ENCODE results near the gene SNRPD3.
"Not testable (repeated sequence)": the region's sequence is repeated elsewhere in the genome, so short reads cannot be mapped to it uniquely, and the experiment has no call there.

The SNRPD3 gene

DNA sequence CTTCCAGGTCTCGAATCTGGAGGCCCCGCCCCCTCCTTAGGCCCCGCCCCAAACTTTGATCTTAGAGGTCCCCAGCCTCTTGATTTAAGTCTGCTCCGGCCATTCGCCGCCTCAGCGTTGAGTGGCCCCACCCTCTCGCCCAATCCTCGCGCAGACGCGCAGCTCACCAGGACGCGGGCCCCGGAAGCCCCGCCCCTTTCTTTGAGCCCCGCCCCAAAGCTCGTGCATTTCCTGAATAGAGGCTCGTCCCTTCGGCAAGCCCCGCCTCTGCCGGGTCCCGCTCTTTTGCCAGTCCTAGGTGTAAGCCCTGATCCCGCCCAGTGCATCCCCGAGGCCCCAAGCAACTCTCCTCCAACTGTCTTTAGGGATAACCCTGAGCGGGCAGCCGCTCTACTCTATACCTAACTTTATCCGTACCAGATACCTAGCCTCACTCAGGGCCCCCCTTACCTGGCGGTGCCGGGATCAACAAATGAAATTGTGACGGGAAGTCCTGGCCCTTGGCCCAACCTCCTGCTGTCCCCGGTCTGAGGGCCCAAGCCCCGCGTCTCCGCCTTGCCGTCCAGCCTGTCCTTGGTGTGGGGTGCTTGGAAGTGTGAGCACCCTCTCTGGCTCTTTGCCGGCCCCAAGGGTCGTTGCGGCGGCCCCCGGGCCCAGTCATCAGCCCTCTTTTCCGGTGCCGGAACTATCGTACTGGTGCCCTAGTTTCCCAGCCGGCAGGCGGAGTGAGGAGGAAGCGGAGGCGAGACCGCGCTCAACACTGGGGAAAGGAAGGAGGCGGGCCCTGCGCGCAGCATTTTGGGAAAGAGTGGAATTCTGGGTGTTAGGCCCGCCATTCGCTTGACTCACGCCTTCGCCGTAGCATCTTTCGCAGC is at the start of gene SNRPD3:
TSS of gene SNRPD3 (plus strand) at position 835 of the 875 bp plus-strand sequence. CDS start 1,676 bp downstream, outside the sequence.
- FAIRE-seq, result peak; percentile 86

DNA sequence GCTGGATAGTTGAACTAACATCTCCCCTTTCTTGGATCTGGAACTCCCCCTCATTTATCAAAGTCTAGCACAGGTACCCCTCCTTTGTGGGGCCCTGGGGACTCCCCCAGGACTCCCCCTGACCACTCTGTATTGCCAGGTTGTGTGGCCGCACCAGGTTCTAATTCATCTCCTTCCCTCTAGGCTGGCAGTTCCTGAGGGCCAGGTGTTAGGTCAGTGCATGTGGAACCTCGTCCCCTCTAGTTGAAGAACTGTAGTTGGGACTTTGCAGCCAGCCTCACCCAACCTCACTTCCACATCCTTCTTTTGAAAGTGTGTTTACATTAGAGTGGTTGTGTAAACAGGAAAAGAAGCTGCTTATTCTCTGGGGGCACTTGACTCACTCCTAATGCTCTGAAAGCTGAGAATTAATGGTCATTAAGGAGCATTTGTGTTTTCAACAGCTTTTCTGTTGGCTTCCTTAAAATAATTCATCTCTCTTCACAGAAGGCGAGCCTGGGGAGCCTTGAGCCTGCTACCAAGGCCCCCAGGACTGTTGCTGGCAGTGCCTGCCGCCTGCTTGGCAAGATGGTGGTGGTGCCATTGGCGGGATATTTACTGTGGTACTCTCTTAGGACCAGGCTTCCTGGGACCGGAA is 48.9 kb upstream of the SNRPD3 start:
- FAIRE-seq, result no peak

DNA sequence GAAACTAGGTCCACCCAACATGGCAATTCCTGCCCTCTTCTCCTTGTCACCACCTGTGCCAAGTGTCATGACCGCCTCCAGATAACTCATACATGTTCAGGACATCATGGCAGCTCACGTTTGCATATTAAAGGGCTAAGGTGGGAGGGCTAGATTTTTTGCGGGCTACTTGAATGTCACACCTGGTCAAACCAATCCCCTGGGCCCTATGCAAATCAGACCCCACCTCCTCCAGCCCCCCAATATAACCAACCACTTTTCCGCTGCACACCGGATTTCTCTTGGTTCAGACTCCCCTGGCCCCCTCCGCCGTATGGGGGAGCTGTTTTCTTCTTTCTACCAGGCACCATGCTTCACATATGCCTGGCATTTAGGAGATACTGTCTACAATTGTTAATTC is 48.1 kb upstream of the SNRPD3 start:
- FAIRE-seq, result no peak

DNA sequence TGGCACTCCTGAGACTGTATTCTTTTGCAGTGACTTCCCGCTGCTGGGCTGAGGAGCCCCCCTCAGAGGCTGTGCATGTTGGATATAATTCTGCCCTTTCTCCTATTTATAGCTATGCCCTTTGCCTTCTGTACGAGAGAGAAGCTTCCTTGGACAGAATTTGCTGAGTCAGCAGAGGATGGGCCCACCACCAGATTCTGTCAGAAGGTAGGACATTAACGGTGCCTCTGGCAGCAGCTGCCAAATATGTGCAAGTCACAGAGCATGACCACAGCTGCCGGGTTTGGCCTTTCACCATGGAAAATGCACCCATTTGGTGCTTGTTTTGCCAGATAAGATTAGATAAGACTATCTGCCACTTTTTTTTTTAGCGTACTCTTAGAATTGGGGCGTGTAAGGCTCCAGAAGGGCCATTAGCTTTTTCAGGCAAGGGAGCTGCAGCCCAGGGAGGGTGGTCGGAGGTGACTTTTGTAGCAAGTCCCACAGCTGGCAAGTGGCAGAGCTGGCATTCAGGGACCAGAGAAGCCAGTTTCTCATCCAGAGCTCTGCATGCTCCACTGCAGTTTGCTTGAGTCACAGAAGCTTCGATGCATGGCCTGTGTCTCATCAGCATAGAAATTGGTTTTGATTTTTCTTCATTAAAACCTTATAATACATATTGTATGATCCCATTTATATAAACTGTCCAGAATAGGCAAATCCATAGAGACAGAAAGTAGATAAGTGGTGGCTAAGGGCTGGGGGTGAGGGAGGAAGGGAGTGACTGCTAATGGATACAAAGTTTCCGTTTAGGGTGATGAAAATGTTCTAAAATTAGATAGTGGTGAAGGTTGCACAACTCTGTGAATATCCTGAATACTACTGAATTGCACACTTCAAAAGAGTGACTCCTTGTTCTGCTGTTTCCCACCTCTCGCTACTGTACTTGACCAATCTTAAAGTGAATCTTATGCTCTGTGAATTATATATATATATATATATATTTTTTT is 44.9 kb upstream of the SNRPD3 start:
- no peak for FAIRE-seq

DNA sequence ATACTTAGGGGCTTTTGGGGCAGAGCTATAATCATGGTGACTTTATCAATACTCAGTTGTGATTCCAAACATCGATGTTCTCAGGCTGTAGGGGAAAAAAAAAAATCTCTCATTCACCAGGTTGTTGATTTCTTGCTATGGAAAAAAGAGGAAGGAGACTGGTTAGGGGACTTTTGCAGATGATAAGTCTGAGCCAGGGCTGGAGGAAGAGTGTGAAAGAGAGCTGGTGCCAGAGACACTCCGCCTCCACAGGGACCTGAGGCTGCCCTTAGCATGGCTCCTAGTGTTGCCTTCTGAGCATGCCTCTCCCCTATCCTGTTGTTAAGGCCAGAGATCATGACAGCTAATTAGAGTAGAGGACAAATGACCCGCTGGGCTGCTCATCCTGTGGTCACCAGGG is 43.8 kb upstream of the SNRPD3 start:
- FAIRE-seq, result no peak

DNA sequence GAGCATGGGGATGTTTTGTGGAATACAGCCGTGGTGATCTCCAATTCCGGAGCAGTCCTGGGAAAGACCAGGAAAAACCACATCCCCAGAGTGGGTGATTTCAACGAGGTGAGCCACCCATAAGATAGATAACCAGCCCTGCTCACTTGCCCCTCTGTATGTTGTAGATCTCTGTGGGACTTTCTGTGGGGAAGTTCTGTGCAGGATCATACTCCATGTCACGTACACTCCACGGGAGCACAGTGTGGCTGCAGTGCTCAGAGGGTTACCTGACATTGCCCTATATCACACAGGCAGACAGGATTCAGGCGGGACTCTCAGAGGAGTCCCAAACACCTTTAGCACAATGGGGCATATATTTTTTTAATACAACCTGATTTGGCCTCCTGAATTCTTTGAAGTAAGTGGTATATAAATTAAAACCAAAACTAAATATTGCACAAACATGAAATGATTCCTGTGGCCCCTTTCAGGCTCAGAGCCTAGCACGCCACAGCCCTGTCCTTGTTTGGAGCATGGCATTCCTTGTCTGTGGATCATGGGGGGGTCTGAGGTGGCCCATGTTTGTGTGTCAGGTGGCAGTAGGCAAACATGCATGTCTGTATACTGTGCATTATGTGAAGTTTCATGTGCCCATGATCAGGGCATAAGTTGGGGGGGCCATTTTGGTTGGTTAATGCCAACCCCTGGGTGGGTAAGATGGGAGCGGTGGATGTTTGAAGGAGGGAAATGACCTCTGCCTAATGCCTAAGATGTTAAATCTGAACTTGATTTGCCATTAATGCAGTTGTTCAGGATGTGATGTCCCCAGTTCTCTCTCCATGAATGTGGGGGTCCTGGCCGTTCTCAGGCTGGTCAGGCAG is 42.2 kb upstream of the SNRPD3 start:
- no peak for FAIRE-seq

DNA sequence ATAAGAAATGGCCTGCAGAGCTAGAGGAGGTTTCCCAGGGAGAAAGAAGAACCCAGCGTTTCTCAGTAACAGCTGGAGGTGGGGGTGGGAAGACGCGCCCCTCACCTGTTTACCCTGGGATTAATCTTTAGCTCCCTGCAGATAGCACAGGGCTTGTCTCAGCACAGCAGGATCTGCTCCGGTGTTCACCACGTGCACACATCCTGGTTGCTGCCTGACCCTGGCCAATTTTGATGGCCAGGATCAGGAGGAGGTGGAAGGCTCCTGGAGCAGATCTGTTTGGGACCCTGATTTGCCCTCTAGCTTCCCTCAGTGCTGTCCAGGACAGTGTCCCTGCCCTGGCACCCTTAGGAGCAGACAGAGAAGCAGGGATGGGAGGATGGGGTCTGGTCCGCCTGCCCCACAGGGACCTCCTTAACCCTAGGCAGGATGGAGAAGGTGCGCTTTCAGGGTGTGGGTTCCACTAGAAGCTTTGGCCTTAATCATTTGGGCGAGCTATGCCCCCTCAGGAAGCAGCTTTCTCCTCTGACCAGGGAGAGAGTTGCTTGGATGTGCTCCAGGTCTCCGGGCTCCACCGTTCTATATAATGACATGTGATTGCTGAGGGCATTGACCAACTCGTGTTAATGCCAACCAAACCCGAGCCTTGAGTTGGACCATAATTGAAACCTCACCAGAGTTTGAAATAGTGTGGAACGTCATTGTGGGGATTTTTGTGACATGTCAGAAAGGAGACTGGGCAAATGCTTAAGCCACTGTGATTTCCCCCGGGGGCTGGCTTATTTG is 41.4 kb upstream of the SNRPD3 start:
- FAIRE-seq, result no peak

DNA sequence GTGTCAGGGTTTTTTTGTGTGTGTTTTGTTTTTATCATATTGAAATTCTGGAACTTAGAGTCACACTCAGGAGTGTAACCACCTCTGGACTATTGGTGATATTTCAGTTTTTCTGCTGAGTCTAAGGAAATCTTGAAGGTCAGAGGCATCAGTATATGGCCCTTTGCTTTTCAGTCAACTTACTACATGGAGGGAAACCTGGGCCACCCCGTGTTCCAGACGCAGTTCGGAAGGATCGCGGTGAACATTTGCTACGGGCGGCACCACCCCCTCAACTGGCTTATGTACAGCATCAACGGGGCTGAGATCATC is 40.8 kb upstream of the SNRPD3 start:
- no peak for FAIRE-seq

DNA sequence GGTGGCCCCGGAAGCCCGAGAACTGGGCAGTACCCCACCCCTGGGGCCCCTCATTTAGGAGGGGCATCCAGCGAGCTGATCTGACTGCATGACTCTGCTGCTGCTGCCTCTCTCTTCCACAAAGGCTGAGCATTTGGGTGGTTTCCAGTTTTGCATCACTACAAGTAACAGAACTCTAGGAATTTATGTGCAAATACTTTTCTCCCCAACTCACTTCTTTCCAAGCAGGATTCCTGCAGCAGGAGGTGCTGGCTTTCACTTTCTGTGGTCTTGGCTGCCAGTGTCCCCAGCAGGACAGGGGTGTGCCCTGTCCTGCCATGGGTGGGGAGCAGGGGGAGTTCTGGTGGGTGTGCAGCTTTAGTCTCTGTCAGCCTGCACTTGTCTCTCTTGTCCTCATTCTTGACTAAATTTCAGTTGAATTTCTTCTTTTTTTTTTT is 39.5 kb upstream of the SNRPD3 start:
- FAIRE-seq, result no peak

DNA sequence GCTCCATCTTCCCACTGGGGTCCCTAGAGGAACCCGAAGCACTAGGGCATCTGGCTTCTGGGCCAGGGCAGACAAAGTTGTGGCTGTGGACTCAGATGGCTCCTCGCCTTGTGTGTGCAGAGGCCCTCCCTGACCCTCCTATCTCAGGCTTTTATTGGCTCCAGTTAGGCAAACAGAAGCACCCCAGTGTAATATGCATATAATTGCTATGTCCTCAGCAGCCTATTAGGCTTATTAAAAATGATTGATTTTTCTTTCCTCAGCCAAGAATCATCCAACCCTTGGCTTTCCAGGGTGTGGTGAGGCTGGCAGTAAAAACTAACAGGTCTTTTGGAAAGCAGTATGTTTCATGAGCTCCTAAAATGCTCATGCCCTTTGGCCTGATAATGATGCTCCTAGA is 38.4 kb upstream of the SNRPD3 start:
- no peak for FAIRE-seq

DNA sequence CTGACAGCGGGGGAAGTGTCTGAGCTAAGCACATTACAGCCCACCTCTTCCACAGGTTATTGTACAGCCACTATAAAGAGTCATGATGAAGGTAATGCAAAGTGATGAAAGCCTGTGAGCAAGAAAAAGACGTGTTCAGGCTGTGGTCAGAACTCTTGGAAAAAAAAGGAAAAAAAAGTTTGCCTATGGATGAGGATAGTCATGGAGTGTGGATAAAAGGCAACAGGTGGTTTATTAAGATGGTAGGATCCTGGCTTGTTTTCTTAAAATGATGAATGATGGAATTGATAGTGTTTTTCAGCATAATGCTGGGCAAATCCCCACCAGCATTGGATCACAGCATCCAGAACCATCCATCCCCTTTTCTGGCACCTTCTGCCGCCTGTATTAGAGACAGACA is 37.6 kb upstream of the SNRPD3 start:
- FAIRE-seq, result no peak

DNA sequence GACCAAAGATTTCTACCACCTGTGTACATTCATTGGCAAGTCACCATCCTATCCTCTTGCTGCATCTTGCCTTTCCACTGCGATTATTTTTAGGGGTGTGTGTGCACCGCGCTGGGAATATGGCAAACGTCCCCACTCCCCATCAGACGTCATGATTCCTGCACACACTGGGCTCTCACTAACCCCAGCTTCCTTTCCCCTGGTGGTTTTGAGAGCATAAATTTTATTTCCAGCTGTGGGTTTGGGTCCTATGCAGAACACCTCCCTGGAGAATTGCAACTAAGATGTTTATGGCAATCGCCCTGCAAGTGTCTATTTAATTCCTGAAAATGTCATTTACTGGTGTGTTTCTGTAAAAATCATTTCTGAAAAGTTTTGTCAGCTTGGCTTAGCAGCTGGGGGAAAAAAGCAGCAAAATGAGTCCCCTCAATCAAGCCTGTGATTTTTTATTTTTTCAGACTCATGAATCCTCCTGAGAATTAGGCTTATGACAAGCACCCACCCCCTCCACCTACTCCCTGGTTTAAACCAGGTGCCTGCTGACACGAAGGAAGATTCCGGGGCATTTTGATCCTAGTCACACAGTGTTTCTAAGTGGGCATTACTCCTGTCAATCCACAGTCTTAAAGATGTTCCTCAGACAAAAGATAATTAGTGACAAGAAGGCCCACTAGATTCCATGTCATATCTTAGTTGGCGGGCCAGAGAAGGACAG is 36.9 kb upstream of the SNRPD3 start:
- no peak for FAIRE-seq

DNA sequence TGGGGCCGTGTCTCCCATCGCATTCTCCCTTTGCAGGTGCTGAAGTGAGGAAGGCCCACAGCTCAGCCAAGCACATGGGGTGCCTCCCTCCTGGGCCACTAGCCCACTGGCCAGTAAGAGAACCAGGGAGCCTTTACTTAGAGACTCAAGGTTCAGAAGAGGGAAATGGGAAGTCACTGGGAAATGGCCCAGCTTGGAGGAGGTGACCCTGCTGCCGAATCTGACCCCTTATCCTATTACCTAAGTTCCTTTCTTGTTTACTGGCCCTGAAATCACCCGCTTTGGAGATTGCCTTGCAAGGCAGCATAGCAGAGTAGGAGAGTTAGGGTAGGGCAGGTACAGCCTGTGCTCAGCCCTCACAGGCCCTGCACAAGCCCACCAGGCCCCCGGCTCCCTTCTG is 36.3 kb upstream of the SNRPD3 start:
- FAIRE-seq, result no peak

DNA sequence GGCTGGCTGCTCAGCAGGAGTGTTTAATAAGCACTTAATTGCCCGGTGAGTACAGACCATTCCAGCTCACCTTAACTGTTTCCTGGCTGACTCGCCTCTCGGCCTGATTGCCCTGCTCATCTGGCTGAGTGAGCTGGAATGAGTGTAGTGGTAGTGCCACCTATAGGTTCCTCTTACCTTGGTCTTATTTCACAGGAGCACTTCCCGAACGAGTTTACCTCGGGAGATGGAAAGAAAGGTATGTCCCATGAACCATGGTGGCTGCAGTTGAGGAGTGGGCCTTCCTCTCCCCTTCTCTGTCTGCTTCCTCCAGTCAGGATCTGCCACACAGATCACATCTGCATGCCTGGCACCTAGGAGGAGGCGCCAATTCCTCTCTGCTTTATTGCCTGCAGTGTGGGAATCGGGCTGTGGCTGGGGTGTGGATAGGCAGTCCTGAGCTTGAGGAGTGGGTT is 34.0 kb upstream of the SNRPD3 start:
- no peak for FAIRE-seq

DNA sequence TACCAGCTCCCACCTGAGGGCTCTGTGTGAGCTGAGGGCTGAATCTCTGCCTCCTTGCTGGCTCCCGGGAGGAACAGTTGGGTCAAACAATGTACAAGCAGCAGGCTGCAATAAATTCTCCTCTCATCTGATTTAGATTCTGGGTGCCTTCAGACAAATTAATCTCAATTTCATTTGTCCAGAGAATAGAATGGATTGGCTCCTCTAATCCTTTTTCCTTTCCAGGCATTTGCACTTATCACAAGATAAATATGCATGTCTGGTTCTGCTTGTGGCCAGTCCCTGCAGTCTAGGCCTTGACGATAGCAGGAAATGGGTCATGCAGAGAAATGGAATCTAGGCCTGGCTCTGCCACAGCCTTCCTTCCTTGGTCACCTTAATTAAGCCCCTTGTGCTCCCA is 31.9 kb upstream of the SNRPD3 start:
- FAIRE-seq, result no peak

DNA sequence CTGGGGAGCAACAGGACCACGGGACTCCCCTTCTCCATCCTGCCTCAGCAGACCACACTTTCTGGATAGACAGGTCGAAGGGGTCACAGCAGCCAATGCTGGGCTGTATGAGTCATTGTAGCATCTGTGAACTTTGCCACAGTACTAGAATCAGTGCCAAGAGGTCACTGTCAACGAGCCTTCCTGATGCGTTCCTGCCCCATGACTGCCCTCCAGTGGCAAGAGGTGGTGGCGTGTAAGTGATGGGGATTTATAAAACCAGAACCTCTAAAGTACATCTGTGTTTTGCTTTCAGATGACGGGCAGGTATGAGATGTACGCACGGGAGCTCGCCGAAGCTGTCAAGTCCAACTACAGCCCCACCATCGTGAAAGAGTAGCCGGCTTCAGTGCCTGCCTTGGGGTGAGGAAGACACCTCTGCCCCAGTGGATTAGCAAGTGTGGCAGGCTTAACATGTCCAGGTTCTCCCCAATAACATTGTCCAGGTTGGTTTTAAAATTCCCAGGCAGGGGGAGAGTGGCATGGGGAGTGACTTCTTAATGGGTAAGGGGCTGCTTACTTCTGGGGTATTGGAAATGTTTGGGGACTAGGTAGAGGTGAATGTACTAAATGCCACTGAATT is 30.3 kb upstream of the SNRPD3 start:
- no peak for FAIRE-seq

DNA sequence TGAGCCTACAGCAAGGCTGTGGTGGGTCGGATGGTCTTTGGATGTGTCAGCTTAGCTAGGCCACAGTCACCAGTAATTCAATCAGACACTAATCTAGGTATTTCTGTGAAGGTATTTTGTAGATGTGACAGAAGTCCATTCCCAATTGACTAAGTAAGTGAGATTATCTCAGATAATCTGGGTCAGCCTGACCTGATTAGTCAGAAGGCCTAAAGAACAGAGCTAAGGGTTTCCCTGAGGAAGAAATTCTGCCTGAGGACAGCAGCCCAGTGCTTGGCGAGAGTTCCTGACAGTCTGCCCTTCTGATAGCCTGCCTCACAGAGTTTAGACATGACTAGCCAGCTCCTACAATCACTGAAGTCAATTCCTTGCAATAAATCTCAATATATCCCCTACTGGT is 29.6 kb upstream of the SNRPD3 start:
- no peak for FAIRE-seq

DNA sequence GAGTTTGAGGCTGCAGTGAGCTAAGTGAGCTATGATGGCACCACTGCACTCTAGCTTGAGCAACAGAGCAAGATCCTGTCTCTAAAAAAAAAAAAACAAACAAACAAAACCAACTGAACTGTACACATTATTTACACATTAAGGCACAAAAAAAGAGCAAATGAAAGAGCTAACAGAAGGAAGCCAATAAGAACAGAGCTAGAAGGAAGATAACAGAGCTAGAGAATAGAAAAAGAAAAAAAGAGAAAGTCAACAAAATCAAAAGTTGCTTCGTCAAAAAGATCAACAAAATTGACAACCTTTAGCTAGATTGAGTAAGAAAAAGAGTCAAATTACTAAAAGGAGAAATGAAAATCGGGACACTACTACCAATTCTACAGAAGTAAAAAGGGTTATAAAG is 25.9 kb upstream of the SNRPD3 start:
- FAIRE-seq, result no peak

DNA sequence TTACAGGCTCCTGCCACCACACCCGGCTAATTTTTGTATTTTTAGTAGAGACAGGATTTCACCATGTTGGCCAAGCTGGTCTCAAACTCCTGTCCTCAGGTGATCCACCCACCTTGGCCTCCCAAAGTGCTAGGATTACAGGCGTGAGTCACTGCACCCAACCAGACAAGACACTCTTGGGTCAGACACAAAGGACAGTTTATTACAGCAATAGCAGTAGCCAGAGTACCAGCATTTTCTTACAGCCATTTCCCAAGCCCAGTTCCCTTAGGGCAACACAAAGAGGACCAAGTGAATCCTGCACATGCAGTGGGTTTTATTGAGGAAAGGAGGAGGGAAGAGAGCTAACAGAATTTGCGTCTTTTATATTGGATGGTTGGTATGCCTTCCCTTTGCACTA is 24.8 kb upstream of the SNRPD3 start:
- not testable (repeated sequence) for FAIRE-seq

DNA sequence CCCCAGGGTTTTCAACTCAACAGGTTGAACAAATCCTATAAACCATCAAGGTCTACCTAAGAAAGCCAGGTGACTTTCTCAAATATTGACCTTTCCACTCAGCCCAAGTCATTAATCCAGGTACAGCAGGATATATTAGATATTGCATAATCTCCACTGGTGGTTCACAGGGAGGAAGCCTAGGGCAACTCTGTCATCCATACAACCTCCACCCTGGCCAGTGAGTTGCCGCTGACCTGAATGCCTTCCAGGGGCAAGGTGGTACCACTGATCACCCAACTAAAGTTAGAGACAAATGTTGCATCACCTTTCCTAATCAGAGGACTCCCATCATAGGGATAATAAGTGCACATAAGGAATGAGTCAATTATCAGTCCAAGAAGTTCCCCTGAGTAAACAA is 23.7 kb upstream of the SNRPD3 start:
- FAIRE-seq, result no peak

Measured in A204.1 (cell line).